ENCODE data around the gene PRMT7.

The PRMT7 gene

GRCh38 chr16:68310774-68311511 is at the start of gene PRMT7, which contains the start of gene SLC7A6OS:
Gene PRMT7, plus strand, starts transcription at chr16:68311019. Its CDS starts 4,961 bp downstream, at chr16:68315980.
Gene SLC7A6OS, minus strand, starts transcription at chr16:68310946. Its CDS starts 20 bp downstream, at chr16:68310926.
- DNase-seq, result peak; percentile 95

- DNase-seq, result no peak
These were observed 47.2 kb upstream of the PRMT7 start for GRCh38 chr16:68263559-68264127.

- peak; percentile 59 for DNase-seq
These were observed 46.4 kb upstream of the PRMT7 start, which contains the start of gene SLC7A6 for GRCh38 chr16:68264128-68265077. Gene SLC7A6, plus strand, starts transcription at chr16:68264526. Its CDS starts 10,201 bp downstream, at chr16:68274727.

- peak; percentile 53 for DNase-seq
These were observed 45.5 kb upstream of the PRMT7 start for GRCh38 chr16:68265078-68265920.

GRCh38 chr16:68267612-68268405 is 43.0 kb upstream of the PRMT7 start:
- peak; percentile 93 for DNase-seq

GRCh38 chr16:68269793-68270192 is 41.0 kb upstream of the PRMT7 start:
- DNase-seq, result no peak

GRCh38 chr16:68270353-68270752 is 40.5 kb upstream of the PRMT7 start:
- no peak for DNase-seq

- DNase-seq, result peak; percentile 90
These were observed 38.2 kb upstream of the PRMT7 start for GRCh38 chr16:68272507-68273209.

- DNase-seq, result no peak
These were observed 37.4 kb upstream of the PRMT7 start for GRCh38 chr16:68273459-68273858.

- no peak for DNase-seq
These were observed 36.9 kb upstream of the PRMT7 start for GRCh38 chr16:68273896-68274295.

GRCh38 chr16:68274441-68274840 is 36.4 kb upstream of the PRMT7 start:
- DNase-seq, result no peak

- DNase-seq, result peak; percentile 93
These were observed 35.1 kb upstream of the PRMT7 start for GRCh38 chr16:68275611-68276191.

- DNase-seq, result no peak
These were observed 34.6 kb upstream of the PRMT7 start for GRCh38 chr16:68276223-68276622.

- DNase-seq, result no peak
These were observed 30.9 kb upstream of the PRMT7 start for GRCh38 chr16:68279726-68280558.

- DNase-seq, result no peak
These were observed 29.3 kb upstream of the PRMT7 start for GRCh38 chr16:68281368-68282063.

GRCh38 chr16:68282064-68282452 is 28.8 kb upstream of the PRMT7 start:
- no peak for DNase-seq

- DNase-seq, result no peak
These were observed 27.5 kb upstream of the PRMT7 start for GRCh38 chr16:68283346-68283745.

- no peak for DNase-seq
These were observed 26.8 kb upstream of the PRMT7 start for GRCh38 chr16:68283801-68284598.

Data from NCI-H2171 treated with DMSO at 0.1 percent for 48 hours (cell line).